ENCODE results near the gene SLC35E1.
"Not testable (repeated sequence)": the region's sequence is repeated elsewhere in the genome, so short reads cannot be mapped to it uniquely, and the experiment has no call there.

Gene SLC35E1

DNA sequence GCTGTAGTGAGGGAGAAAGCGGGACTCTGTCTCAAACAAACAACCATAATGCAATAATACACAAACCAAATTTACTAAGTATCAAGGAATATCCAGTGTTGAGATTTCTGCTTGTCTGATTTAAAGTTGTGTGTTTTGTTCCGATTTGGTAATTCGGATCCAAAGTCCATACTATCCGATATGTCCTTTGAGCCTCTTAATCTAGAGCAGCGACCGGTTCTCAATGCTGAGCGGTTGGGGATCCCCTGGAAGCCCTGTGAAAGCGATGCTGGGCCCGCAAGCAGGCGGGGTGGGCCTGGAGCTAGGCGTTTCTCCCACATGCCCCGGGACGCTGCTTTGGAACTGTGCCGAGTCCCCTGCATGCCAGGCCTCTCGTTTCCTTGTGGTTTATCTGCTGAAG lies 55.8 kb downstream of the SLC35E1 start:
- TF ChIP-seq, protein P1, sequence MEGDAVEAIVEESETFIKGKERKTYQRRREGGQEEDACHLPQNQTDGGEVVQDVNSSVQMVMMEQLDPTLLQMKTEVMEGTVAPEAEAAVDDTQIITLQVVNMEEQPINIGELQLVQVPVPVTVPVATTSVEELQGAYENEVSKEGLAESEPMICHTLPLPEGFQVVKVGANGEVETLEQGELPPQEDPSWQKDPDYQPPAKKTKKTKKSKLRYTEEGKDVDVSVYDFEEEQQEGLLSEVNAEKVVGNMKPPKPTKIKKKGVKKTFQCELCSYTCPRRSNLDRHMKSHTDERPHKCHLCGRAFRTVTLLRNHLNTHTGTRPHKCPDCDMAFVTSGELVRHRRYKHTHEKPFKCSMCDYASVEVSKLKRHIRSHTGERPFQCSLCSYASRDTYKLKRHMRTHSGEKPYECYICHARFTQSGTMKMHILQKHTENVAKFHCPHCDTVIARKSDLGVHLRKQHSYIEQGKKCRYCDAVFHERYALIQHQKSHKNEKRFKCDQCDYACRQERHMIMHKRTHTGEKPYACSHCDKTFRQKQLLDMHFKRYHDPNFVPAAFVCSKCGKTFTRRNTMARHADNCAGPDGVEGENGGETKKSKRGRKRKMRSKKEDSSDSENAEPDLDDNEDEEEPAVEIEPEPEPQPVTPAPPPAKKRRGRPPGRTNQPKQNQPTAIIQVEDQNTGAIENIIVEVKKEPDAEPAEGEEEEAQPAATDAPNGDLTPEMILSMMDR (IDR thresholded peaks at IDR 0.05; ENCODE audit: borderline replicate concordance, insufficient read depth, low read depth, low read length): no peak
- no peak overlapping the region for H3K4me3 ChIP-seq (ENCODE audit: low read depth, low read length)

DNA sequence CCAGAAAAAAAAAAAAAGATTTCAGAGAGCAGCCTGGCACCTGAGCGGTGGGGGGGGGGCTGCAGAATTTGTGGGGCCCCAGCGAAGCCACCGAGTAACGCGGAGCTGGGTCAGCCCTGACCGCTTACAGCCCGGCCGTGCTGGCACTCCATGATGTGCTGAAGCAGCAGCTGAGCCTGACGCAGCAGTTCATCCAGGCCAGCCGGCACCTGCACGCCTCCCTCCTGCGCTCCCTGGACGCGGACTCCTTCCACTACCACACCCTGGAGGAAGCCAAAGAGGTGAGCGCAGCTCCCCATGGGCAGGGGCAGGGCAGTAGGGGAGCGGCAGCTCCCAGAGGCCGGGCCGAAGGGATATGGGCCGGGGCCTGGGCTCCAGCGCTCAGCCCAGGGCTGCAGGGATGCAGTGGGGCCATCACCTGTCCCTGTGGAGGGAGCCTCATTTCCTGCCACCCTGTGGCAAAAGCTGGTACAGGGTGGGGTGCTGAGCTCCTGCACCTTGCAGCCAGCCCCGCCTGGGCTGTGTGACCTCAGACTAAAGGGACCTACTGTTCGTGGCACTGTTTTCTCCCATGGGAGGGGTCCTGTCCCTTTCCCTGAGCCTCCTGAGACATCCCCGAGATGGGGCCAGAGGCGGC lies 57.7 kb downstream of the SLC35E1 start:
- TF ChIP-seq, protein P1 (IDR thresholded peaks at IDR 0.05; ENCODE audit: borderline replicate concordance, insufficient read depth, low read depth, low read length): no peak
- H3K4me3 ChIP-seq (ENCODE audit: low read depth, low read length): no peak overlapping the region

DNA sequence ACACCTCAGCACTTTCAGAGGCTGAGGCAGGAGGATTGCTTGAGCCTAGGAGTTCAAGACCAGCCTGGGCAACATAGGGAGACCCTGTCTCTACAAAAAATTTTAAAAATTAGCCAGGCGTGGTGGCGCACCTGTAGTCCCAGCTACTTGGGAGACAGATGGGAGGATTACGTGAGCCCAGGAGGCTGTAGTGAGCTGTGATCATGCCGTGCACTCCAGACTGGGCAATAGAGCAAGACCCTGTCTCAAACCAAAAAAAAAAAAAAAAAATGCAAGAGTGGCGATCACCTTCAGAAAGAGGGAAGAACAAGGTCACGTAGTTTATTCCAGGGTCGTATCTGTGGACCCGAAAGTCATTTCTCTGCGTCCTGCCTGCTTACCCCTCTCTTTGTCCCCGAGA lies 59.6 kb downstream of the SLC35E1 start:
- not testable (repeated sequence) for H3K4me3 ChIP-seq (ENCODE audit: low read depth, low read length)

DNA sequence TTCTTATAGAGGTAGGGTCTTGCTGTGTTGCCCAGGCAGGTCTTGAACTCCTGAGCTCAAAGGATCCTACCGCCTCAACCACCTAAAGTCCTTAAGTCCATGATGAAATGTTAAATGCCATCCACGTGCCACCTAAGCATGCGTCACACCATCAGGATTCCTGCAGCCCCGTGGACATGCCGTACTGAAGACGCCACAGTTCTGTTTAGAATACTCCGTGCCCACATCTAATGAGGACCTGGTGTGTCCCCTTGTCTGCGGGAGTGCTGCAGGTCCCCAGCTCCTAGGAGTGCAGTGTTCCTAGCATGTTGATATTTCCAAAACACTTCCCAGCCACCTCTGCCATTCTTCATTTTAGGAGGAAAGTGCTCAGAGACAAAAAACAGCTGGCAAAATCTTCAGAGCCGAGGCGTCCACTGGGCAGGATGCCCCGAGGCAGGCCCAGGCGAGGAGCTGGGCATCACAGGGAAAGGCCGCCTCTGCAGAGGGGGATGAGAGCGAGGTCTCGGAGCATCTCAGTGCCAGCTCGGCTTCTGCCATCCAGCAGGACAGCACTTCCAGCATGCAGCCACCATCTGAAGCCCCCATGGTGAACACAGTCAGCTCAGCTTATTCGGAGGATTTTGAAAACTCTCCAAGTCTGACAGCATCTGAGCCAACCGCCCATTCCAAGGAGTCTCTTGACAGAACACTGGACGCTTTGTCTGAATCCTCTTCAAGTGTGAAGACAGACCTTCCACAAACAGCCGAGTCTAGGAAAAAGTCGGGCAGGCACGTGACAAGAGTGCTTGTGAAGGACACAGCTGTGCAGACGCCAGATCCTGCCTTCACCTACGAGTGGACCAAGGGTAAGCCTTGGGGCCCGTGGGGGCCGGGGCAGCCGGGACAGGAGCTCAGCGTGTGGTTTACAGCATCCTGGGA lies 62.8 kb downstream of the SLC35E1 start:
- TF ChIP-seq, protein P1 (IDR thresholded peaks at IDR 0.05; ENCODE audit: borderline replicate concordance, insufficient read depth, low read depth, low read length): no peak
- no peak overlapping the region for H3K4me3 ChIP-seq (ENCODE audit: low read depth, low read length)

DNA sequence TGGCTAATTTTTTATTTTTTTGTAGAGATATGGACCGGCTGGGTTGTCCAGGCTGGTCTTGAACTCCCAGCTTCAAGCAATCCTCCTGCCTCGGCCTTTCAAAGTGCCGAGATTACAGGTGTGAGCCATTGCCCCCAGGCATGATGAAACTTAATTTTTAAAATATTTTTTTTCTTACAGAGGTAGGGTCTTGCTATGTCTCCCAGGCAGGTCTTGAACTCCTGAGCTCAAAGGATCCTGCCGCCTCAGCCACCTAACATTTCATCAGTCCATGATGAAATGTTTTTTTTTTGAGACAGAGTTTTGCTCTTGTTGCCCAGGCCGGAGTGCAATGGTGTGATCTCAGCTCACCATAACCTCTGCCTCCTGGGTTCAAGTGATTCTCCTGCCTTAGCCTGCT lies 63.7 kb downstream of the SLC35E1 start:
- no peak overlapping the region for H3K4me3 ChIP-seq (ENCODE audit: low read depth, low read length)
- TF ChIP-seq, protein P1 (IDR thresholded peaks at IDR 0.05; ENCODE audit: borderline replicate concordance, insufficient read depth, low read depth, low read length): no peak

DNA sequence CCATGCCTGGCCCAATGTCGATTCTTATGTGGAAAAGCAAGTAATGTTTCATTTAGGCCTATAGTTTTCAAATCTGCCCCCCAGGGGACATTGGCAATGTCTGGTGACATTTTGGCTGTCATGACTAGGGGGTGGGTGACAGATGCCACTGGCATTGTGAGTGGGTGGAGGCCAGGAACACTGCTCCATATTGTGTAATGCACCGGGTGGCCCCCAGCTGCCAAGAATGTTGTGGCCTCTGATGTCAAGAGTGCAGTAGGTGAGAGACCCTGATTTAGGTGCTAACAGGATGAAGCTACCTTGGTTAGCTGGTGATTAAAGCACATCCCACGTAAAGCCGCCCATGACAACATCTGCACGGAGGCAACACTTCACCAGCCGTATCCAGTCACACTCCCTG lies 65.3 kb downstream of the SLC35E1 start:
- TF ChIP-seq, protein P1 (IDR thresholded peaks at IDR 0.05; ENCODE audit: borderline replicate concordance, insufficient read depth, low read depth, low read length): no peak
- no peak overlapping the region for H3K4me3 ChIP-seq (ENCODE audit: low read depth, low read length)

DNA sequence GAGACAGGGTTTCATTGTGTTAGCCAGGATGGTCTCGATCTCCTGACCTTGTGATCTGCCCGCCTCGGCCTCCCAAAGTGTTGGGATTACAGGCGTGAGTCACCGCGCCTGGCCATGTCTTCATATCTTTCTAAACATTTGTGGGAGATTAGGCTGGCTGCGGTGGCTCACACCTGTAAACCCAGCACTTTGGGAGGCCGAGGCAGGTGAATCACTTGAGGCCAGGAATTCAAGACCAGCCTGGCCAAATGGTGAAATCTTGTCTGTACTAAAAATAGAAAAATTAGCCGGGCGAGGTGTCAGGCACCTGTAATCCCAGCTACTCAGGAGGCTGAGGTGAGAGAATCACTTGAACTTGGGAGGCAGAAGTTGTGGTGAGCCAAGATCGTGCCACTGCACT lies 66.1 kb downstream of the SLC35E1 start:
- H3K4me3 ChIP-seq (ENCODE audit: low read depth, low read length): not testable (repeated sequence)

DNA sequence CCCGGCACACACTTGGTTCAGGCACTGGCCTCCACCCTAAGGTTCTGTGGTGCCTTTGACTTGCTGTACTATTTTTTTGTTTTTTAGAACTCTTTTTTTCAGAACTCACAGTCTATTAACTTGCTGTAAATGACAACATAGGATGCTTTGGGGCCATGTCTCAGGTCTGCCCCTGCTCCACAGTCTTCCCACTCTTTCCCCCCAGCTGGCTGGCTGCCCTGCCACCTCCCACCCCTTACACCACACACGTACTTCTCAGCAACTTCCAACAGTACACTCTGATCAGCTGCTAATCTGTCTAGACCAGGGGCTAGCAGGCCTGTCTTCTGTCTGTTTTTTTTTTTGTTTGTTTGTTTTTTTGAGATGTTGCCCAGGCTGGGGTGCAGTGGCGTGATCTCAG lies 67.9 kb downstream of the SLC35E1 start:
- H3K4me3 ChIP-seq (ENCODE audit: low read depth, low read length): no peak overlapping the region
- TF ChIP-seq, protein P1 (IDR thresholded peaks at IDR 0.05; ENCODE audit: borderline replicate concordance, insufficient read depth, low read depth, low read length): no peak
